ENCODE results near the gene COL18A1. TPM values are rescaled to one million over a fixed set of nuclear protein-coding genes. Genes with fewer than 3 reads are reported as not detected.
"Not testable (repeated sequence)": the region's sequence is repeated elsewhere in the genome, so short reads cannot be mapped to it uniquely, and the experiment has no call there.

The COL18A1 gene
- polyA plus RNA-seq, 3 donors, result 90.2 to 118 (median 92.3) TPM

GRCh38 chr21:45423968-45424853 lies 19.2 kb downstream of the COL18A1 start:
- DNase-seq (ENCODE audit: low read depth in 3 of 3, low spot score in 2 of 3), result no peak

GRCh38 chr21:45424854-45425795 lies 20.2 kb downstream of the COL18A1 start:
- no peak for DNase-seq (ENCODE audit: low read depth in 3 of 3, low spot score in 2 of 3)

GRCh38 chr21:45427331-45428271 lies 22.6 kb downstream of the COL18A1 start:
- no peak for DNase-seq (ENCODE audit: low read depth in 3 of 3, low spot score in 2 of 3)

GRCh38 chr21:45428534-45428933 lies 23.6 kb downstream of the COL18A1 start:
- DNase-seq (ENCODE audit: low read depth in 3 of 3, low spot score in 2 of 3), result no peak

- no peak for DNase-seq (ENCODE audit: low read depth in 3 of 3, low spot score in 2 of 3)
These were observed 24.5 kb downstream of the COL18A1 start for GRCh38 chr21:45429221-45430175.

GRCh38 chr21:45430521-45431501 lies 25.8 kb downstream of the COL18A1 start:
- DNase-seq (ENCODE audit: low read depth in 3 of 3, low spot score in 2 of 3), result no peak

GRCh38 chr21:45431781-45432572 lies 27.0 kb downstream of the COL18A1 start:
- DNase-seq (ENCODE audit: low read depth in 3 of 3, low spot score in 2 of 3), result no peak

- no peak for DNase-seq (ENCODE audit: low read depth in 3 of 3, low spot score in 2 of 3)
These were observed 27.8 kb downstream of the COL18A1 start for GRCh38 chr21:45432575-45433255.

GRCh38 chr21:45433301-45433700 lies 28.3 kb downstream of the COL18A1 start:
- DNase-seq (ENCODE audit: low read depth in 3 of 3, low spot score in 2 of 3), result no peak

- DNase-seq (ENCODE audit: low read depth in 3 of 3, low spot score in 2 of 3), result no peak
These were observed 29.1 kb downstream of the COL18A1 start for GRCh38 chr21:45433911-45434644.

- no peak for DNase-seq (ENCODE audit: low read depth in 3 of 3, low spot score in 2 of 3)
These were observed 29.8 kb downstream of the COL18A1 start for GRCh38 chr21:45434645-45435217.

GRCh38 chr21:45435405-45435981 lies 30.5 kb downstream of the COL18A1 start:
- DNase-seq (ENCODE audit: low read depth in 3 of 3, low spot score in 2 of 3), result no peak

GRCh38 chr21:45436351-45437065 lies 31.5 kb downstream of the COL18A1 start:
- DNase-seq (ENCODE audit: low read depth in 3 of 3, low spot score in 2 of 3), result no peak

- DNase-seq (ENCODE audit: low read depth in 3 of 3, low spot score in 2 of 3), result not testable (repeated sequence)
These were observed 32.9 kb downstream of the COL18A1 start for GRCh38 chr21:45437844-45438243.

All from right renal cortex interstitium (tissue), 3 donors.